NOMO-1 (cell line): Measurements from ENCODE around the gene PADI2.
A peak's percentile ranks its signal among the peaks of the same experiment; 100 is the strongest.

ENCODE experiments used
- DNase-seq, 2 experiments: peaks; one replicate each; lab custom pipeline; 2025; ENCODE audit not compliant: unreplicated experiment in 2 of 2; lab: John Stamatoyannopoulos, UW

PADI2 gene

DNA sequence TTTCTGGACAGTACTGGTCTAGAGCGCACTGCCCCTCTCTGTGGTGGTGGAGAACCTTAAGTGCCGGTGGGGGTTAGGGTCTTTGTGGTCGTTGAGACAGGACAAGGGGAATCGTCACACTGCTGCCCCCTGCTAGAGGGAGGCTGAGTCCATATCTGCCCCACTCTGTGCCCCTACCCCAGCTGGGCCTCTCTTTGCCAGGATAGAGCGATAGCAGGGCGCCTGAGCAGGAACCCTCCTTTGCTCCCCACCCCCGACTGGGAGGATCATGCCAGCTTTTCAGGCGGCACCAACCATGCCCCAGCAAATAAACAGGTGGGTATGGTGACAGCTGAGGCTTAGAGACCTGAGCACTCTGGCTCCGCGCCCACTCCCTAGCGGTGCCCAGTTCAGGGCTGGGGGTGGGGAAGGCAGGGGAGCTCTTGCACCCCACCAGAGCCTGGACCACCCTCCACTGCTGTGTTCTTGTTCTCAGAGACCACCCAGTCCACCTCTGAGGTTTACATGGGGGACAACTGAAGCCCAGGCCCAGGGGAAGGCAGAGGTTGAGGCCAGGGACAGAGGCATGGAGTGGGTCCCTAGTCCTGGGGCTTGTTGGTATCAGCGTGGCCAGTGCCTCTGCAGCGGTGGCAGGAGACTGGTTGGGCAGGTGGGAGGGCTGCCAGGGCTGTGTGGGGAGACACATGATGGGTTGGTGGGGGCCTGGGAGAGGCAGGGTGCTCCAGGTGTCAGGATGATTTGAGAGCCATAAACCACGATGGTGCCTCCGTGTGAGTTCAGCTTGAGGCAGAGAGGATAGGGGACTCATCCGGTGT, 1.6 kb downstream of the PADI2 start:
- DNase-seq: no peak

- DNase-seq: no peak
These were observed 2.6 kb downstream of the PADI2 start for GRCh38 chr1:17116643-17117042.

GRCh38 chr1:17113963-17114362, 5.3 kb downstream of the PADI2 start:
- no peak for DNase-seq

DNA sequence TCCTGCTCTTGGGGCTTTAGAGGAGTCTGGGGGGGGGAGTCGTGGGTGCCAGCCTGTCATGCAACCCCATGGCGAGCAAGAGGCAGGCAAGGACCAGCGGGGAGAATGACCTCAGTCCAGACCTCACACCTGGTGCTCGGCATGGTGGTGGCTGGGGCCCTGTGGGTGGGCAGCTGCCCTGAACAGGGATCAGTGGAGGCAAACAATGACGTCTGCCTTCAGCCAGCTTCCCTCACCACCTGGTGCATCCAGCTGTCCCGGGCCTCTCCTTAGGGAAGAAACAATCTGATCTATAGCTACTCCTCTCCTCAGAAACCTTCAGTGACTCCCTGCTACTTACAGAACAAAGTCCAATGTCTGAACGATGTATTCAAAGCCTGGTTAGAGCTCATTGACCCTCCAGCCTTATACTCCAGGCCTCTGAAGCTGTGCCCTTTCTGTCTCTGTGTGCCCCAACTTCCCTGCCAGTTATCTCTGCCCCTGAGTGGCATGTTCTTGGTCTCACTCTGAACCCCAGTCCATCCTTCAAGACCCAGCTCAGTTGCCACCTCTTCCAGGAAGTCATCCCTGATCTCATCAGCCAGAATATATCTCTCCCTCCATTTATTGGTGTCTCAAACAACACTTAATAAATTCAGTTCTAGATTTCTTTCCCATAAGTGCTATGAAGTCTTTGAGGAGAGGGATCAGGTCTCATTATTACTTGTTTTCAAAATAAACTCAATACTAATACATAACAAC, 6.6 kb downstream of the PADI2 start:
- DNase-seq: no peak

GRCh38 chr1:17112076-17112475, 7.2 kb downstream of the PADI2 start:
- DNase-seq: no peak

- no peak for DNase-seq
These were observed 8.7 kb downstream of the PADI2 start for GRCh38 chr1:17110555-17110926.

DNA sequence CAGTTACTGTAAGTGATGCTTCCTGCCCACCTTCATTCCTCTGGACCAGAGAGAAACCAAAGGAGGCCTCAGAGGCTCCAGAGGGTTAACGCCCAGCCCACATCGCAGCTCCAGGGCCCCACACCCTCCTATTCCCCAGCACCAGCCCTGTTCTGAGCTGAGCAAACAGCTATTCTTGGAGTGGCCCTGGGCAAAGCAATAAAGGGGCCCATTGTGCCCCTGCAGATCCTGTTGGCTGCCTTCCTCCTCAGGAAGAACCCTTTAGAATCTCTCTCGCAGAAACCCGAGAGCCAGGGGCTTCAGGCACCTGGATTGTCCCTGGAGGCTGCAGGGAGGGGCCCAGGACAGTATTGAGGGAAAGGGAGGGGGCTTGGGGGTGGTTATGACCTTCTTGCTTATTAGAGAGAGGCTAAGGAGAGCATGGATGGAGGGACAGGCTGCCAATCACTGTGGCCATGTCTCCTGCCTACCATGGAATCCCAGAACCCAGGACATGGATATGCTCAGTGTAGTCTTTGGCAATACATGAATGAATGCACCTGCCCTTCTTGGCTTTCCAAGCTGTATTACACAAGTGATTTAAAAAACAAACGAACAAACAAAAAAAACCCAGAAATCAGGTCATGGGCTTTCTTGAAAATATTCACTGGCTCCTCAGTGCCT, 9.2 kb downstream of the PADI2 start:
- DNase-seq: no peak

DNA sequence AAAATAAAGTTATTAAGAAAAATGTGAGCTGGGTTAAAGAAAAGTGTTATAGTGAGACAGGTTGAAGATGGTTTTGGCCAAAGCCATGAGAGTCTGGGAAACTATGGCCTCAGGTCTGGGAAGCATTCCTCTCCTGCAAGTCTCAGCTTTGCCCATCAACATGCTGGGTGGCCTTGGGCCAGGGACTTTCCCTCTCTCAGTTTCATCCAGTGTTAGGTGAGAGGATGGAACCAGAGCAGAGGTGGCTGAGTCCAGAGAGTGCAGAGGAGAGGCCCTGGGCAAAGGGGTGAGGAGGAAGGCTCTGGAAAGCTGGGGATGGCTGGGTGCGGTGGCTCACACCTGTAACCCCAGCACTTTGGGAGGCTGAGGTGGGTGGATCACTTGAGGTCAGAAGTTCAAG, 10.5 kb downstream of the PADI2 start:
- DNase-seq: no peak

DNA sequence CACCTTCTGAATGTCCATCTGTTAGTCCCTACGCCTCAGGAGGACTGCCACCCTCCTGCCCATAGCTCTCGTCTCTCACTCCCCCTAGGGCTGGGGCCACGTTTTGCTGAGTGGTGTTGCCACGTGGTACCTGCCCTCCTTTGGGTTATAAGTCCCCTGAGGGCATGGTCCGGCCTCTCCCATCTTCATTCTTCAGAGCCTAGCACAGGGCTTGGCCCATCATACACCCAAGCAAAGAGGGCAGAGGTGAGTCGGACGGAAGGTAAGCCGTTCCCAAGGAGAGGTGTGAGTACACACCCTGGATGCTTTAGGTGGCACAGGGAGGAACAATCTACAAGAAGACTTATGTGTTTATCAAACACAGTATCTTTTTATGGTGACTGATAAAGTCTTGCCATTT, 10.9 kb downstream of the PADI2 start:
- no peak for DNase-seq

DNA sequence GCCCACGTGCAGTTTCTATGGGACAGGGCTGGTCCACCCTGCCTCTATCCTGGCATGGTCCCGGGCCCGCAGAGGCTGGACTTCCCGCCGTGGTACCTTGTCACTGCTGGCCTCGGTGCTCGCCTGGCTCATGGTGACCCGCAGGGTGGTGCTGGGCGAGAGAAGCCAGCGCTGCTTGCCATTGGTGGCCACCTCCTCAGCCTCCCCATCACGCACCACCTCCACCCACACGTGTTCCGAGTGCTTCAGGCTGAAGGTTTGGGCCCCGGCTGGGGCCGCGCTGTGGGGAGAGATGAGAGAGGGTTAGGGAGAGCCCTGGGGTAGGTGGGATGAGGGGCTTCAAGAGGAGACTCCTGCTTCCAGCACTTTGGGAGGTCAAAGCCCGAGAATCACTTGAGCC, 14.5 kb downstream of the PADI2 start:
- DNase-seq: no peak

DNA sequence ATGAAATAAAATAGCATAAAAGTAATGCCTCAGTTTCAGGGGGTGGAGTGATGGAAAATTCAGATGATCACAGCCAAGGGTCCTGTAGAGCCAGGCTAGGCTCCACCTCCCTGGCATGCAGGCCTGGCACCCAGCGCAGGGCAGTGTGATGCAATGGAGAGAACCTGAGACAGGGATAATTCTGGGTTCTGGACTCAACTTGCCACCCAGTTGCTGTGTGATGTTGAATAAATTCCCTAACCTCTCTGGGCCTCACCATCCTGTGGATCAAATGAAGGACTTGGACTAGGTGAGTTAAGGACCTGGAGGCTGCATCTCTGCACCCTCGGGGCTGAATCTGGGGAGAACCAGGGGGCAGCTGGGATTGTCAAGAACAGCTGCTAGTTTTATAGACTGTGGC, 17.0 kb downstream of the PADI2 start:
- DNase-seq: no peak

DNA sequence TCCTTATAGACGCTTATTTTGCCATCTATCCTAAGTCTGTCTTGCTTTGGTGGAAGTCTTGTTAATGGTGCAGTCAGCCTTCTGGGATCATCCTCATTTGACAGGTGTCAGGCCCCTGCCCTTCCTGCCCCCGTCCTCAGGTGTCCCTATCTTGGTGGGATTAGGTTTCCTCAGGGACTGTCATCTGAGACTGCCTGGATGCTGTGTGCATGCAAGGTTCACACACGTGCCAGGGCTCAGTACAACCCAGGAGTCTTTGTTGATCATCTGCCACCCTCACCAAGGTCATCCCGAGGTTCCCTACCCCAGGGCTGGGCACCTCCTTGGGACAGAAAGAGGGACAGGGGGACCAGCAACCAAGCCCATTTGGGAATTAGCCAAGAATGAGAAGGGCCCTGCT, 18.0 kb downstream of the PADI2 start:
- DNase-seq: no peak

GRCh38 chr1:17099616-17100340, 19.5 kb downstream of the PADI2 start:
- DNase-seq: no peak

DNA sequence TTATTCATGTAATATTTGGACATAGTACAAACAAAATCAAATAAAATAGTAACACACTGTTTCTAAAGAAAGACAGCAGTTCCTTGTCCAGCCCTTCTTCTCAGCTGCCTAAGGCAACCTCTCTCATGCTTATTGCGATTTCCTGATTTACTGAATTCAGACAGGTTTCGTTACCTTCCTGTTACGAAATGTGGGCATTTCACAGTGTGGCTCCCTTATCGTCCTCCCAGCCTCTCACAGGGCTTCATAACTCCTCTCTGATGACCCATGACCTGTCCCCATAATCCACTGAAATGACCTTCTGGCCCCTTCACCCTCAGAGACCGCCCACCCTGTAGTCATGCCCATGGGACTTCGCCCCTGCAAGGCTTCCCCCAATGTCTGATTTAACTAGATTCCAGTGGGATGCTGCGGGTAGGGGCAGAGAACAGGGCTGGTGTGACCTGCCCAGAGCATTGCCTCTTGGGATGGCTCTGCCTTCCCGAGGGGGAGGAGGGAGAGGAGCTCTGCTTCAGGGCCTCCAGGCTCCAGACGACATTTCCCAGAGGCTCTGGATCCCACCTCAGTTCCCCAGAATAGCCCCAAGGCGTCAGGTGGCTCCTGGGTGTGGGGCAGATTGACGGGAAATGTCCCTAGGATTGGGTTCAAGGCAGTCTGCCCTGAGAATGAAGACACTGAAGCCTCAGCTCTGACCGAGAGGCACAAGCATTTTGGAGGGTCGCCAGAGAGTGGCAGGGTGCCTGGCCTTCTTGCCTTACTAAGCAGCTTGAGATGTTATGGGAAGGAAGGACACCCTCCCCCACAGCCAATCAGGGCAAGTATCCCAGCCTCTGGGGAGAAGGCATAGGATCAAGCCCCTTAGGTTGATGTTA, 20.6 kb downstream of the PADI2 start:
- DNase-seq: peak; percentile 36 to 81

- no peak for DNase-seq
These were observed 21.5 kb downstream of the PADI2 start for GRCh38 chr1:17097787-17098186.

DNA sequence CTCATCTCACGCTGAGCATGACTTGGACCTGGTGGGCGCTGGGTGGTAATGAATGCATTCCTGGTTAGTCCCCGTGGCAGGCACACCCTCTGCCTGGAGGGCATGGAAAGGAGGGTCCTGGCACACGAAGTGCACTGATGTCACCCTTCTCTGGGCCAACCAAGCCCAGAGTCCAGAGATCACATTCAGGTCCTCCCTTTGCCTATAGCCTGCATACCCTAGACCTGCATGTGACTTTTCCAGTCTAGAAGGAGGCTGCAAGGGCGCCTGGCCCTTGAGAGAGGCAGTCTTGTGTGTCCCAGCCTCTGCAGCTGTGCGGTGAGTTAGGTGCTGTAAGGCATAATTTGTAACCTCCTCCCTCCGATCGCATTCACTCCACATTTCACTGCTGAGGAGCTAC, 22.1 kb downstream of the PADI2 start:
- DNase-seq: no peak

GRCh38 chr1:17096584-17096983, 22.7 kb downstream of the PADI2 start:
- no peak for DNase-seq

DNA sequence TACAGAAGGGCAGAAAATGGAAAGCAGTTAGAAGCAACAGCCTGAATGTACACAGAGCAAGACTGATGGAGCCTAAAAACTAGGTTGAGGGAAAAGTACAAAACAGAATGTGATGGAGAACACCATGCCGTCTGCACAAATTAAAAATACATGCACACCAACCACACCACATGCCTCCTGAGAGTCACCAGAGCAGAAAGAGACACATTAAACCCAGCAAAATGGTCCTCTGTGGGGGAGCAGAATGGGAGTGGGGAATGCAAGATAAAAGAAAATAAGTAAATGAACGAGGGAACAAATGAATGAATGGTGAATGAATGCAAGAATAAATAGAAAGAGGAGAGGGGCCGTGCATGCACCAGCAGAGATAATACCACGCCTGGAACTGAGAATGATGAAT, 24.1 kb downstream of the PADI2 start:
- DNase-seq: no peak

DNA sequence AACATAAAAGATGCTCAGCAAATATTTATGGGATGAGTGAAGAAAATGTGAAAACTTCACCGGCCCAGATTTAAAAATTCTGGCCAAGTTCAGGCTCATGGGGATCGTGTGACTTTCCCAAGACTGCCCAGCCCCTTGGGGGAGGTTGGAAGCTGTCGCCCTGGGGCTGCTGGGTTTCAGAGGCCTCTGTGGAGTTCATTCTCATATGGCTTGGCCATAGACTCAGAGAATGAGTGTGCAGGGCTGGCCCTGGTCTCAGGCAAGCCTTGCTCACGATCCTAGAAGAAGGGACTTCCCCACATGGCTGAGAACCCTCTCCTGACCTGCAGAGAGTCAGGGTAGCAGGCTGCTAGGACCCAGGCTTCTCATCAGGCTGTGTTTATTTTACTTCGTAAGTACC, 24.6 kb downstream of the PADI2 start:
- no peak for DNase-seq

DNA sequence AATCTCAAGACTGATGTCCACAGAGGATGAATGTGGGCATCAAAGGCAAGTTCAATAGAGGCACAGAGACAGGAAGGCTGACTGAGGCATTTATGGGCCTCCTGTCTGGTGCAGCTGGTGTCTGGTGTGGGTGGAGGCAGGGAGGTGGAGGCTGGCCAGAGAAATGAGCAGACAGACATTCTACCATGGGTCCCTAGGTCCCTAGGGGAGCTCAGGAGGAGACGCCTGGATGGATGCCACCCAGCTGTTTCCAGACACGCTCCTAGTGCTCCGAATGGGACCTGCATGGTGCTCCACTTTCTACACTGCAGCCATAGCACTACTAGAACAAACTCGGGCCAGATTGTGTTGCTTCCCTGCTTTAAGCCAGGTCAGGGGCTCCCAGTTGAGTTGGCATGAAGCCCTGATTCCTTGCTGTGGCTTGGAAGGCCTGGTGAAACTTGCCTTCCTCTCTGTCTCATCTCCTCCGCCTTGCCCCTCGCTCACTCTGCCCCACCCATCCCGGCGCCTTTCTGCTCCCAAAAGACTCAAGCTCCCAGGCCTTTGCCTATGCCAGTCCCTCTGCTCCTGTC, 25.3 kb downstream of the PADI2 start:
- DNase-seq: no peak
